K562 (cell line): Measurements from ENCODE around the gene PACS2. TPM values are rescaled to one million over a fixed set of nuclear protein-coding genes. Genes with fewer than 3 reads are reported as not detected.

Experiments used
- ATAC-seq: fragments of 200-7000 bp; cut with Tn5 transposase; 3 replicates; pipeline ENCODE4 v1.9.1; 2020; ENCODE audit warnings: moderate library complexity
- BruUV-seq: library from RNA; stranded (reverse); fragments of 400-500 nt; replicated peaks from 2 replicates; lab custom pipeline; 2021; lab: Mats Ljungman, UMichigan
- CTCF ChIA-PET: fragments of 300-600 bp; formaldehyde crosslinking; extraction: SDS; loops from one replicate; lab custom pipeline; 2021; ENCODE audit warnings: low intra/inter-chr PET ratio; lab: Yijun Ruan, JAX
- POLR2A ChIA-PET: fragments of 300-600, 350-650 bp; sonication (Branson Sonifier 250); formaldehyde crosslinking; extraction: SDS; loops from one replicate; lab custom pipeline; 2021; ENCODE audit warnings: antibody characterized with exemption, inconsistent platforms; lab: Yijun Ruan, JAX
- DNase-seq, 4 experiments: peaks; one replicate each; pipeline versions ENCODE4 v3.0.0 to v3.0.0-alpha.2; 2011 to 2018; ENCODE audit warnings: low spot score in 3 of 4, mixed read lengths in 3 of 4; ENCODE audit errors: extremely low read depth in 1 of 4
- FAIRE-seq: peaks from 2 replicates; lab custom pipeline; 2011; peaks lifted over from hg19 to GRCh38; lab: Jason Lieb, UNC
- H2AFZ ChIP-seq: 2 replicates; pipeline ENCODE4 v1.6.0; 2011; ENCODE audit warnings: low read depth, low read length, control low read depth, inconsistent platforms
- H3K27ac ChIP-seq: fragments of 200-600 bp; 3 replicates; pipeline ENCODE4 v1.8.0; 2011; ENCODE audit warnings: low read depth, mild to moderate bottlenecking, control low read depth, inconsistent platforms, low read length, moderate library complexity, mixed read lengths; ENCODE audit errors: extremely low read depth
- H3K27me3 ChIP-seq, 2 experiments: fragments of 300-600 bp in 1 of 2; 2 replicates in 1 of 2; 3 replicates in 1 of 2; pipeline versions ENCODE4 v1.6.0 to v1.8.0; 2011; ENCODE audit warnings: inconsistent platforms in 2 of 2, low read length in 2 of 2, mild to moderate bottlenecking in 1 of 2, mixed read lengths in 1 of 2, moderate library complexity in 1 of 2; ENCODE audit not compliant: control insufficient read depth in 2 of 2, insufficient read depth in 2 of 2
- H3K36me3 ChIP-seq: fragments of 300-600 bp; 3 replicates; pipeline ENCODE4 v1.8.0; 2011; ENCODE audit warnings: mild to moderate bottlenecking, low read length, inconsistent platforms; ENCODE audit not compliant: control insufficient read depth, insufficient read depth
- H3K4me1 ChIP-seq, 2 experiments: fragments of 200-600 bp in 1 of 2; replicated peaks in 1 of 2; 2 replicates in 1 of 2; 3 replicates in 1 of 2; pipeline versions ENCODE4 v1.5.1 to v1.8.0; 2011; ENCODE audit warnings: inconsistent platforms in 2 of 2, low read length in 2 of 2, mild to moderate bottlenecking in 1 of 2, mixed read lengths in 1 of 2, moderate library complexity in 1 of 2; ENCODE audit not compliant: control insufficient read depth in 2 of 2, insufficient read depth in 2 of 2
- H3K4me2 ChIP-seq: 2 replicates; pipeline ENCODE4 v1.6.1; 2011; ENCODE audit warnings: low read length, control low read depth, inconsistent platforms, mixed read lengths; ENCODE audit not compliant: insufficient read depth
- H3K4me3 ChIP-seq: fragments of 200-600 bp; sonication (generic), shearing (Covaris generic); 2 replicates; pipeline ENCODE4 v1.5.1; 2016; ENCODE audit warnings: control low read depth, inconsistent platforms
- H3K79me2 ChIP-seq: fragments of 200-600 bp; 3 replicates; pipeline ENCODE4 v1.8.0; 2011; ENCODE audit warnings: low read length, inconsistent platforms; ENCODE audit not compliant: control insufficient read depth, insufficient read depth
- H3K9ac ChIP-seq, 2 experiments: 2 replicates each; pipeline versions ENCODE4 v1.6.0 to v1.6.1; 2011; ENCODE audit warnings: low read depth in 2 of 2, low read length in 2 of 2, control low read depth in 1 of 2, inconsistent platforms in 1 of 2, mild to moderate bottlenecking in 1 of 2, mixed read lengths in 1 of 2; ENCODE audit not compliant: insufficient read depth in 1 of 2
- H3K9me1 ChIP-seq: one replicate; pipeline ENCODE4 v1.6.0; 2011; ENCODE audit warnings: inconsistent platforms, mild to moderate bottlenecking, low read length, moderate library complexity; ENCODE audit not compliant: control insufficient read depth, insufficient read depth
- H3K9me3 ChIP-seq: replicated peaks from 2 replicates; pipeline ENCODE4 v1.5.1; 2011; ENCODE audit warnings: low read depth, low read length, inconsistent platforms; ENCODE audit not compliant: control insufficient read depth, insufficient read depth
- H4K20me1 ChIP-seq: replicated peaks from 2 replicates; pipeline ENCODE4 v1.6.1; 2011; ENCODE audit warnings: low read length, inconsistent platforms, mixed read lengths; ENCODE audit not compliant: control insufficient read depth, insufficient read depth
- DLX4 ChIP-seq: fragments of 250-450 bp; sonication (Bioruptor Pico); IDR thresholded peaks from 2 replicates; pipeline ENCODE4 v1.6.1; 2021; ENCODE audit warnings: mild to moderate bottlenecking
- MTA1 ChIP-seq: fragments of 450-650 bp; IDR thresholded peaks from 2 replicates; pipeline ENCODE4 v1.6.1; 2017; ENCODE audit warnings: borderline replicate concordance
- NR2C2 ChIP-seq, 2 experiments: fragments of 200-800 bp in 1 of 2; sonication (Bioruptor generic) in 1 of 2; sonication (generic) in 1 of 2; formaldehyde crosslinking in 1 of 2; IDR thresholded peaks; 2 replicates each; pipeline versions ENCODE4 v1.6.1 to v1.8.0; 2016 to 2022; ENCODE audit warnings: mild to moderate bottlenecking in 1 of 2, missing compliant biosample characterization in 1 of 2, missing genetic modification characterization in 1 of 2, missing genetic modification reagents in 1 of 2
- POLR2G ChIP-seq: fragments of 200-400 bp; formaldehyde crosslinking; IDR thresholded peaks from 2 replicates; pipeline ENCODE4 v1.6.1; 2017; ENCODE audit warnings: low read depth, mild to moderate bottlenecking, antibody characterized with exemption, low read length, moderate library complexity
- RAD21 ChIP-seq, 2 experiments: fragments of 250-450 bp in 1 of 2; fragments of 450-650 bp in 1 of 2; sonication (Bioruptor Pico) in 1 of 2; formaldehyde crosslinking in 1 of 2; IDR thresholded peaks in 1 of 2; conservative IDR thresholded peaks in 1 of 2; 2 replicates each; pipeline versions ENCODE4 v1.4.0 to v1.8.0; 2020 to 2022; ENCODE audit warnings: mild to moderate bottlenecking in 2 of 2, moderate library complexity in 1 of 2
- SP1 ChIP-seq: sonication (generic); formaldehyde crosslinking; IDR thresholded peaks from 2 replicates; pipeline ENCODE4 v1.8.1; 2022; ENCODE audit warnings: mild to moderate bottlenecking, missing genetic modification reagents
- TCF7L2 ChIP-seq: fragments of 150-350 bp; IDR thresholded peaks from 2 replicates; pipeline ENCODE4 v1.6.1; 2016; ENCODE audit warnings: low read depth, mild to moderate bottlenecking, low read length, moderate library complexity
- ZBTB7A ChIP-seq: IDR thresholded peaks from 2 replicates; pipeline ENCODE4 v1.6.1; 2011; ENCODE audit warnings: low read depth, mild to moderate bottlenecking, low read length, moderate library complexity, borderline replicate concordance; ENCODE audit not compliant: control insufficient read depth
- WGBS: fragments of 100-300 bp; shearing (Covaris generic); methylation state at CpG from one replicate; pipeline ENCODE4 v1.1.6; 2016; ENCODE audit warnings: low coverage, mixed read lengths; ENCODE audit not compliant: insufficient coverage; ENCODE audit errors: missing lambda C conversion rate; 5-methylcytosine and 5-hydroxymethylcytosine counted together
- in situ Hi-C: fragments of 300-500 bp; cut with MboI; formaldehyde crosslinking; loops from 4 replicates; pipeline ENCODE4 v1.15.0; 2018; ENCODE audit warnings: inconsistent platforms, mixed read lengths
- intact Hi-C: fragments of 100-400 bp; cut with micrococcal nuclease; formaldehyde crosslinking; loops from 2 replicates; pipeline ENCODE4 v1.14.2; 2022
- polyA plus RNA-seq, 8 experiments: library from polyadenylated mRNA; depleted of rRNA in 4 of 8; stranded (reverse) in 5 of 8; unstranded in 3 of 8; fragments of >200 nt; fragmentation: Nextera tagmentation in 2 of 8; fragmentation: Illumina TruSeq in 1 of 8; extraction: Ambion mirVana in 2 of 8; extraction: Trizol in 1 of 8; gene quantifications; 2 replicates each; pipeline versions ENCODE4 v1.2.1 to v1.2.3, GENCODE V29; 2011 to 2014; ENCODE audit warnings: inconsistent platforms in 1 of 8, missing spikeins in 1 of 8
- total RNA-seq, 7 experiments: library from RNA; depleted of rRNA in 6 of 7; stranded (reverse); fragments of >200 nt in 6 of 7; fragmentation: Illumina TruSeq in 2 of 7; extraction: Trizol in 2 of 7; gene quantifications; 2 replicates each; pipeline versions ENCODE4 v1.2.1 to v1.2.3, GENCODE V29; 2011 to 2021; ENCODE audit warnings: low replicate concordance in 1 of 7

The PACS2 gene
- total and polyA plus RNA-seq, 9 of the 15 experiments (the other 6 are each of a cell fraction or from before 2014, with no cell fraction given) = 0.11 to 20.8 (median 9.9) TPM

DNA sequence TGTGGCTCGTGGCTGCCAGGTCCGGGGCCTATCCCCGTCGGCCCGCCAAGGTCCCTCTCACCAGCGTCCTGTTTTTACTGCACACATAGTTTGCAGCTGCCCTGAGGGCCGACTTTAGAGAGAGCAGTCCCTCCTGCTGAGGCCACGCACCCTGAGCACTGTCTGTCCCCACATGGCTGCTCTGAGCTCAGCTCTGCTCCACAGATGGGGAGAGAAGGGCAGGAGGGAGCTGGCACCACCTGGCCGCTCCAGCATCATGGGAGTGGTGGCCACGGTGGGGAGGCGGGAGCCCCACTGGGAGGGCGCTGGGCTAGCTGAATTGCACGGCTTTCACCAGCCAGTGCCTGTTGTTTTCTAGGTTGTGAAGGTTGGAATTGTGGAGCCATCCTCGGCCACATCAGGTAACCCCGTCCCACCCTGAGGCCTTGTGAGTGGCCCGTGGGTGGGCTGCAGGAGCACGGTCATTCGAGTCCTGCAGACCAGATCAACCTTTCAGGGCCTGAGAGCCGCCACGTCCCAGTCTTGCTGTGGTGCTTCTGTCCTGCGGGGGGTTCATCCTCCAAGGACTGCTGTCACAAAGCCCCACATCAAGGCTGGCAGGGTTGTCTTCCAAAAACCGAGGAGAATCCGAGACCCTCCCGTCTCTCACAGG is 76.4 kb downstream of the PACS2 start:
- no peaks in the 10 kb centered on the region for H3K9me3 ChIP-seq
- H3K36me3 ChIP-seq = no peaks in the 10 kb centered on the region
- H3K4me2 ChIP-seq = no peak overlapping the region
- 0 out of 2 replicates have a peak, but pooled peaks have one; percentile 6 for TF ChIP-seq POLR2G
- no peak for TF ChIP-seq SP1 (CRISPR knock-in tag)
- no peak for TF ChIP-seq MTA1
- TF ChIP-seq DLX4 (CRISPR knock-in tag) = no peak
- no peak for TF ChIP-seq RAD21 (CRISPR knock-in tag; conservative IDR thresholded peaks at IDR 0.05 in 1 of 2, IDR thresholded peaks at IDR 0.05 in 1 of 2)
- no peak for TF ChIP-seq ZBTB7A
- no peak for TF ChIP-seq TCF7L2
- TF ChIP-seq NR2C2 (CRISPR knock-in tag; IDR thresholded peaks at IDR 0.05) = no peak
- TF ChIP-seq NR2C2 (tag; IDR thresholded peaks at IDR 0.05) = no peak
- WGBS = 59% methylated on average over 9 of the region's 24 CpGs
- POLR2A ChIA-PET = no interaction called here
- H3K79me2 ChIP-seq = no peaks in the 10 kb centered on the region
- no TSS peak for BruUV-seq
- ATAC-seq = no peak
- no peaks in the 10 kb centered on the region for H3K9me1 ChIP-seq
- H3K27me3 ChIP-seq = no peaks in the 10 kb centered on the region
- DNase-seq = no peak
- no peaks in the 10 kb centered on the region; the same call in 1 of the 2 replicates for H4K20me1 ChIP-seq
- CTCF ChIA-PET = no interaction called here
- H3K9ac ChIP-seq = peak overlapping the region in 1 of 2 experiments; percentile 45; a peak in 2 of 4 replicates
- in situ Hi-C loops = no loop called here
- no peak overlapping the region for H3K27ac ChIP-seq
- H3K4me1 ChIP-seq = peaks cover 0 to 59% of the 10 kb centered on the region in 2 experiments; a peak in 3 of 5 replicates
- FAIRE-seq = no peak
- no peak overlapping the region for H2AFZ ChIP-seq
- intact Hi-C loops = no loop called here
- H3K4me3 ChIP-seq = no peak overlapping the region
